Measurements from ENCODE around the gene GPC1.

The GPC1 gene

GRCh38 chr2:240455647-240456446 lies 20.4 kb downstream of the GPC1 start:
- no peak for DNase-seq (ENCODE audit: low spot score)
- no peak for TF ChIP-seq CTCF (IDR thresholded peaks at IDR 0.05; ENCODE audit: borderline replicate concordance, control extremely low read depth, extremely low read depth, insufficient read depth, missing control alignments)
- in situ Hi-C loops (cut with MboI; ENCODE audit: low sequenced_read_pairs, unreplicated experiment), result no loop called here

GRCh38 chr2:240456447-240457222 lies 21.2 kb downstream of the GPC1 start:
- in situ Hi-C loops (cut with MboI; ENCODE audit: low sequenced_read_pairs, unreplicated experiment), result no loop called here
- no peak for TF ChIP-seq CTCF (IDR thresholded peaks at IDR 0.05; ENCODE audit: borderline replicate concordance, control extremely low read depth, extremely low read depth, insufficient read depth, missing control alignments)
- DNase-seq (ENCODE audit: low spot score), result no peak

GRCh38 chr2:240457223-240458043 lies 22.0 kb downstream of the GPC1 start:
- in situ Hi-C loops (cut with MboI; ENCODE audit: low sequenced_read_pairs, unreplicated experiment), result no loop called here
- no peak for TF ChIP-seq CTCF (IDR thresholded peaks at IDR 0.05; ENCODE audit: borderline replicate concordance, control extremely low read depth, extremely low read depth, insufficient read depth, missing control alignments)

GRCh38 chr2:240458044-240458899 lies 22.8 kb downstream of the GPC1 start:
- TF ChIP-seq CTCF (IDR thresholded peaks at IDR 0.05; ENCODE audit: borderline replicate concordance, control extremely low read depth, extremely low read depth, insufficient read depth, missing control alignments), result no peak
- DNase-seq (ENCODE audit: low spot score), result no peak
- in situ Hi-C loops (cut with MboI; ENCODE audit: low sequenced_read_pairs, unreplicated experiment), result no loop called here

More at GRCh38 chr2:240457223-240458043, 22.0 kb downstream of the GPC1 start:
- no peak for DNase-seq (ENCODE audit: low spot score)

- TF ChIP-seq CTCF (IDR thresholded peaks at IDR 0.05; ENCODE audit: borderline replicate concordance, control extremely low read depth, extremely low read depth, insufficient read depth, missing control alignments), result no peak
- no peak for DNase-seq (ENCODE audit: low spot score)
- in situ Hi-C loops (cut with MboI; ENCODE audit: low sequenced_read_pairs, unreplicated experiment), result no loop called here
These were observed 23.5 kb downstream of the GPC1 start for GRCh38 chr2:240458900-240459391.

All from GM13976 (cell line).